Glutamatergic neuron (in vitro differentiated cells): ENCODE measurements around the gene NFIC. TPM values are rescaled to one million over a fixed set of nuclear protein-coding genes. Genes with fewer than 3 reads are reported as not detected.

Experiments
- DNase-seq: peaks from one replicate; pipeline ENCODE4 v3.0.0; 2022
- H3K27ac Mint-ChIP-seq: one replicate; pipeline ENCODE4 v1.8.0; 2020; ENCODE audit warnings: mild to moderate bottlenecking, mixed read lengths, inconsistent platforms; ENCODE audit not compliant: unreplicated experiment
- H3K27me3 Mint-ChIP-seq: one replicate; pipeline ENCODE4 v1.8.0; 2020; ENCODE audit warnings: mild to moderate bottlenecking, moderate library complexity, mixed read lengths, inconsistent platforms; ENCODE audit not compliant: unreplicated experiment
- H3K36me3 Mint-ChIP-seq: one replicate; pipeline ENCODE4 v1.8.0; 2020; ENCODE audit warnings: mild to moderate bottlenecking, mixed read lengths, inconsistent platforms; ENCODE audit not compliant: unreplicated experiment
- H3K4me1 Mint-ChIP-seq: one replicate; pipeline ENCODE4 v1.8.0; 2020; ENCODE audit warnings: mild to moderate bottlenecking, low read depth, mixed read lengths, inconsistent platforms; ENCODE audit not compliant: unreplicated experiment
- H3K4me3 Mint-ChIP-seq: one replicate; pipeline ENCODE4 v1.8.0; 2020; ENCODE audit warnings: mild to moderate bottlenecking, mixed read lengths, inconsistent platforms; ENCODE audit not compliant: unreplicated experiment
- H3K9me3 Mint-ChIP-seq: one replicate; pipeline ENCODE4 v1.8.0; 2020; ENCODE audit warnings: mild to moderate bottlenecking, moderate library complexity, mixed read lengths, inconsistent platforms; ENCODE audit not compliant: unreplicated experiment
- total RNA-seq: library from RNA; stranded (reverse); fragmentation: NEBNext Ultra II Directional; extraction: Animal tissue kit (Norgen Biotek cat#: 25700); gene quantifications from one replicate; pipeline ENCODE4 v1.2.1, GENCODE V29; 2021; ENCODE audit not compliant: unreplicated experiment
- TF ChIP-seq, protein P1 (sequence below): fragments of 200-600 bp; sonication (generic); IDR thresholded peaks from one replicate; pipeline ENCODE4 v1.5.0; 2021; ENCODE audit not compliant: partially characterized antibody, unreplicated experiment

Gene NFIC
- total RNA-seq, 1 donor from 2014 or later, result 2.0 TPM

- H3K4me1 Mint-ChIP-seq, result peaks cover 28% of the 10 kb centered on the region
- TF ChIP-seq, protein P1, sequence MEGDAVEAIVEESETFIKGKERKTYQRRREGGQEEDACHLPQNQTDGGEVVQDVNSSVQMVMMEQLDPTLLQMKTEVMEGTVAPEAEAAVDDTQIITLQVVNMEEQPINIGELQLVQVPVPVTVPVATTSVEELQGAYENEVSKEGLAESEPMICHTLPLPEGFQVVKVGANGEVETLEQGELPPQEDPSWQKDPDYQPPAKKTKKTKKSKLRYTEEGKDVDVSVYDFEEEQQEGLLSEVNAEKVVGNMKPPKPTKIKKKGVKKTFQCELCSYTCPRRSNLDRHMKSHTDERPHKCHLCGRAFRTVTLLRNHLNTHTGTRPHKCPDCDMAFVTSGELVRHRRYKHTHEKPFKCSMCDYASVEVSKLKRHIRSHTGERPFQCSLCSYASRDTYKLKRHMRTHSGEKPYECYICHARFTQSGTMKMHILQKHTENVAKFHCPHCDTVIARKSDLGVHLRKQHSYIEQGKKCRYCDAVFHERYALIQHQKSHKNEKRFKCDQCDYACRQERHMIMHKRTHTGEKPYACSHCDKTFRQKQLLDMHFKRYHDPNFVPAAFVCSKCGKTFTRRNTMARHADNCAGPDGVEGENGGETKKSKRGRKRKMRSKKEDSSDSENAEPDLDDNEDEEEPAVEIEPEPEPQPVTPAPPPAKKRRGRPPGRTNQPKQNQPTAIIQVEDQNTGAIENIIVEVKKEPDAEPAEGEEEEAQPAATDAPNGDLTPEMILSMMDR, result no peak
- DNase-seq, result no peak
- no peak overlapping the region for H3K27ac Mint-ChIP-seq
- peaks cover 5% of the 10 kb centered on the region for H3K36me3 Mint-ChIP-seq
- peaks cover 2% of the 10 kb centered on the region for H3K27me3 Mint-ChIP-seq
- H3K4me3 Mint-ChIP-seq, result no peak overlapping the region
- H3K9me3 Mint-ChIP-seq, result peaks cover 5% of the 10 kb centered on the region
Observed at GRCh38 chr19:3516675-3517207, 150.4 kb downstream of the NFIC start.

DNA sequence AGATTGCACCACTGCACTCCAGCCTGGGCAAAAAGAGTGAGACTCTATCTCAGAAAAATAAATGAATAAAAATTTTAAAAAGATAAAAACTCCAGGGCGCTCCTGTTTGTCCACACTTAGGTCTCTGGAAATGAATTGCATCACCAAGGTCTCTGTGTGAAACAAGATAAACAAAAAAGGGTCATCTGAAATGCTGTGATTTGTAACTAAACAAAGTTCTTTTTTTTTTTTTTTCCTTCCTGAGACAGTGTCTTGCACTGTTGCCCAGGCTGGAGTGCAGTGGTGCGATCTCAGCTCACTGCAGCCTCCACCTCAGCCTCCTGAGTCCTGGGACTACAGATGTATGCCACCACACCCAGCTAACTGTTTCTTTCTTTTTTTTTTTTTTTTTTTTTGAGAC, 151.3 kb downstream of the NFIC start:
- H3K9me3 Mint-ChIP-seq, result peaks cover 7% of the 10 kb centered on the region
- H3K27me3 Mint-ChIP-seq, result peaks cover 6% of the 10 kb centered on the region
- TF ChIP-seq, protein P1, result no peak
- no peak overlapping the region for H3K27ac Mint-ChIP-seq
- H3K4me3 Mint-ChIP-seq, result no peak overlapping the region
- DNase-seq, result no peak
- H3K36me3 Mint-ChIP-seq, result peaks cover 5% of the 10 kb centered on the region
- H3K4me1 Mint-ChIP-seq, result peaks cover 25% of the 10 kb centered on the region

DNA sequence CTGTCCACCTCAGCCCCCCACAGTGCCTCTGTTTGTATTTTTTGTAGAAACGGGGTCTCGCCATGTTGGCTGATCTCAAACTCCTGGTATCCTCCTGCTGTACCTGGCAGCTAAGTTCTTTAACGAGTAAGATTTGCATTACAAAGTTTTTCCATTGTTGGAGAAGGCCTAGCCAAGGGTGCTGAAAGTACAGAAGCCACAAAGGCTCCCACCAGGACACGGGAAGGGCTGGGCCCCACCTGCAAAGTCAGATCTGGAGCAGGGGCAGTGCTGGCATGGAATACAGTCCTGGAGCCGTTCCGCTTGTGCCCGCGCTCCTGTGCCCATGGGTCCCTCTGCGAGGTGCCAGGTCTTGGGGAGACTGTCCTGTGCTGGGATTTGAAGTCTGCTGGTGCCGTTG, 151.9 kb downstream of the NFIC start:
- no peak for DNase-seq
- peaks cover 6% of the 10 kb centered on the region for H3K27me3 Mint-ChIP-seq
- no peak overlapping the region for H3K27ac Mint-ChIP-seq
- H3K36me3 Mint-ChIP-seq, result peaks cover 5% of the 10 kb centered on the region
- no peak overlapping the region for H3K4me3 Mint-ChIP-seq
- TF ChIP-seq, protein P1, result no peak
- peaks cover 25% of the 10 kb centered on the region for H3K4me1 Mint-ChIP-seq
- peaks cover 7% of the 10 kb centered on the region for H3K9me3 Mint-ChIP-seq

- TF ChIP-seq, protein P1, result no peak
- Mint-ChIP-seq H3K4me3 (no peak overlapping the region), H3K27ac (no peak overlapping the region), H3K36me3 (peaks cover 5% of the 10 kb centered on the region), H3K9me3 (peaks cover 7% of the 10 kb centered on the region), H3K4me1 (peaks cover 24% of the 10 kb centered on the region), H3K27me3 (peaks cover 6% of the 10 kb centered on the region)
- DNase-seq, result no peak
Observed at GRCh38 chr19:3518659-3519058, 152.3 kb downstream of the NFIC start.

Other genes starting within 250 kb of the NFIC start
- gene GNA15, start 230.6 kb upstream of the NFIC start, total RNA-seq, result not detected
- not detected for gene S1PR4, start 187.8 kb upstream of the NFIC start, total RNA-seq
- gene NCLN, start 180.7 kb upstream of the NFIC start, total RNA-seq, result 54.4 TPM
- 12.5 TPM for gene CELF5, start 141.9 kb upstream of the NFIC start, total RNA-seq
- gene SMIM24, start 113.9 kb downstream of the NFIC start, total RNA-seq, result not detected
- not detected for gene SMIM44, start 116.9 kb downstream of the NFIC start, total RNA-seq
- 8.5 TPM for gene DOHH, start 134.1 kb downstream of the NFIC start, total RNA-seq
- gene FZR1, start 139.7 kb downstream of the NFIC start, total RNA-seq, result 51.3 TPM
- 2.5 TPM for gene TEKTIP1, start 172.6 kb downstream of the NFIC start, total RNA-seq
- gene MFSD12, start 191.0 kb downstream of the NFIC start, total RNA-seq, result 134 TPM
- gene HMG20B, start 206.4 kb downstream of the NFIC start, total RNA-seq, result 55.3 TPM
- 0.20 TPM for gene GIPC3, start 218.9 kb downstream of the NFIC start, total RNA-seq
- not detected for gene TBXA2R, start 240.3 kb downstream of the NFIC start, total RNA-seq